K562 (cell line): Measurements from ENCODE around the gene ASIC3. TPM values are rescaled to one million over a fixed set of nuclear protein-coding genes. Genes with fewer than 3 reads are reported as not detected.

Experiments used
- BACH1 ChIP-seq: fragments of 200-800 bp; sonication (Bioruptor generic); IDR thresholded peaks from 2 replicates; pipeline ENCODE4 v1.6.1; 2016; ENCODE audit warnings: missing genetic modification characterization, missing compliant biosample characterization
- BMI1 ChIP-seq: fragments of 150-350 bp; IDR thresholded peaks from 2 replicates; pipeline ENCODE4 v1.6.1; 2014; ENCODE audit warnings: low read length
- BRD9 ChIP-seq: fragments of 450-650 bp; IDR thresholded peaks from 2 replicates; pipeline ENCODE4 v1.6.1; 2018; ENCODE audit warnings: low read depth; ENCODE audit not compliant: partially characterized antibody
- ETV6 ChIP-seq, 3 experiments: fragments of 150-350 bp in 1 of 3; sonication (generic) in 1 of 3; formaldehyde crosslinking in 1 of 3; IDR thresholded peaks; 2 replicates each; pipeline versions ENCODE4 v1.6.1 to v1.8.0; 2014 to 2022; ENCODE audit warnings: borderline replicate concordance in 2 of 3, low read depth in 2 of 3, antibody characterized with exemption in 1 of 3, low read length in 1 of 3, mild to moderate bottlenecking in 1 of 3, missing genetic modification reagents in 1 of 3
- HEY1 ChIP-seq: fragments of 250-450 bp; sonication (Bioruptor Pico); IDR thresholded peaks from 2 replicates; pipeline ENCODE4 v1.5.0; 2020; ENCODE audit warnings: mild to moderate bottlenecking, moderate library complexity, borderline replicate concordance
- IRF2 ChIP-seq: sonication (generic); formaldehyde crosslinking; IDR thresholded peaks from 2 replicates; pipeline ENCODE4 v1.8.1; 2022; ENCODE audit warnings: mild to moderate bottlenecking, missing genetic modification reagents
- NCOA2 ChIP-seq, 2 experiments: fragments of 450-650 bp; IDR thresholded peaks; 2 replicates each; pipeline ENCODE4 v1.6.1; 2018; ENCODE audit warnings: mild to moderate bottlenecking in 2 of 2, moderate library complexity in 1 of 2; ENCODE audit not compliant: partially characterized antibody in 2 of 2
- NCOA6 ChIP-seq: fragments of 450-650 bp; IDR thresholded peaks from 2 replicates; pipeline ENCODE4 v1.6.1; 2017; ENCODE audit warnings: mild to moderate bottlenecking
- POLR2H ChIP-seq: IDR thresholded peaks from 2 replicates; pipeline ENCODE4 v1.6.1; 2016; ENCODE audit warnings: missing genetic modification characterization, low read depth, mild to moderate bottlenecking, control low read depth, missing compliant biosample characterization, moderate library complexity
- SLC30A9 ChIP-seq: fragments of 250-450 bp; sonication (Bioruptor Pico); IDR thresholded peaks from 2 replicates; pipeline ENCODE4 v1.8.0; 2022; ENCODE audit warnings: mild to moderate bottlenecking, moderate library complexity
- STAG1 ChIP-seq: sonication (generic); formaldehyde crosslinking; IDR thresholded peaks from 2 replicates; pipeline ENCODE4 v1.5.0; 2020; ENCODE audit warnings: missing genetic modification reagents, borderline replicate concordance
- TEAD2 ChIP-seq: fragments of 450-650 bp; IDR thresholded peaks from 2 replicates; pipeline ENCODE4 v1.6.1; 2016; ENCODE audit warnings: missing genetic modification characterization, control low read depth, missing compliant biosample characterization
- U2AF1 ChIP-seq: fragments of 200-400 bp; formaldehyde crosslinking; optimal IDR thresholded peaks from 2 replicates; pipeline ENCODE3; 2017; ENCODE audit warnings: mild to moderate bottlenecking, low read depth, low read length, moderate library complexity
- XRCC5 ChIP-seq: fragments of 200-400 bp; formaldehyde crosslinking; IDR thresholded peaks from 2 replicates; pipeline ENCODE4 v1.6.1; 2017; ENCODE audit warnings: low read depth, mild to moderate bottlenecking, low read length
- ZFX ChIP-seq: sonication (generic); formaldehyde crosslinking; IDR thresholded peaks from 2 replicates; pipeline ENCODE4 v1.8.0; 2022; ENCODE audit warnings: mild to moderate bottlenecking, missing genetic modification reagents, moderate library complexity
- ZNF146 ChIP-seq: IDR thresholded peaks from one replicate; pipeline ENCODE4 v1.6.1; 2018; ENCODE audit warnings: missing compliant biosample characterization; ENCODE audit not compliant: unreplicated experiment
- polyA plus RNA-seq, 8 experiments: library from polyadenylated mRNA; depleted of rRNA in 4 of 8; stranded (reverse) in 5 of 8; unstranded in 3 of 8; fragments of >200 nt; fragmentation: Nextera tagmentation in 2 of 8; fragmentation: Illumina TruSeq in 1 of 8; extraction: Ambion mirVana in 2 of 8; extraction: Trizol in 1 of 8; gene quantifications; 2 replicates each; pipeline versions ENCODE4 v1.2.1 to v1.2.3, GENCODE V29; 2011 to 2014; ENCODE audit warnings: inconsistent platforms in 1 of 8, missing spikeins in 1 of 8
- total RNA-seq, 7 experiments: library from RNA; depleted of rRNA in 6 of 7; stranded (reverse); fragments of >200 nt in 6 of 7; fragmentation: Illumina TruSeq in 2 of 7; extraction: Trizol in 2 of 7; gene quantifications; 2 replicates each; pipeline versions ENCODE4 v1.2.1 to v1.2.3, GENCODE V29; 2011 to 2021; ENCODE audit warnings: low replicate concordance in 1 of 7
- TF ChIP-seq, protein P1 (sequence below): fragments of 250-450 bp; sonication (Bioruptor Pico); IDR thresholded peaks from 2 replicates; pipeline ENCODE4 v1.5.0; 2021; ENCODE audit warnings: mild to moderate bottlenecking, borderline replicate concordance
- TF ChIP-seq, protein P2 (sequence below): fragments of 450-650 bp; IDR thresholded peaks from 2 replicates; pipeline ENCODE4 v1.6.1; 2016; ENCODE audit warnings: missing biosample characterization, missing genetic modification characterization
- TF ChIP-seq, protein P3 (sequence below): fragments of 450-650 bp; formaldehyde crosslinking; IDR thresholded peaks from 2 replicates; pipeline ENCODE4 v1.4.0; 2020; ENCODE audit warnings: mild to moderate bottlenecking, moderate library complexity

ASIC3 gene
- total and polyA plus RNA-seq, 9 of the 15 experiments (the other 6 are each of a cell fraction or from before 2014, with no cell fraction given): 0.11 to 5.0 (median 0.87) TPM

DNA sequence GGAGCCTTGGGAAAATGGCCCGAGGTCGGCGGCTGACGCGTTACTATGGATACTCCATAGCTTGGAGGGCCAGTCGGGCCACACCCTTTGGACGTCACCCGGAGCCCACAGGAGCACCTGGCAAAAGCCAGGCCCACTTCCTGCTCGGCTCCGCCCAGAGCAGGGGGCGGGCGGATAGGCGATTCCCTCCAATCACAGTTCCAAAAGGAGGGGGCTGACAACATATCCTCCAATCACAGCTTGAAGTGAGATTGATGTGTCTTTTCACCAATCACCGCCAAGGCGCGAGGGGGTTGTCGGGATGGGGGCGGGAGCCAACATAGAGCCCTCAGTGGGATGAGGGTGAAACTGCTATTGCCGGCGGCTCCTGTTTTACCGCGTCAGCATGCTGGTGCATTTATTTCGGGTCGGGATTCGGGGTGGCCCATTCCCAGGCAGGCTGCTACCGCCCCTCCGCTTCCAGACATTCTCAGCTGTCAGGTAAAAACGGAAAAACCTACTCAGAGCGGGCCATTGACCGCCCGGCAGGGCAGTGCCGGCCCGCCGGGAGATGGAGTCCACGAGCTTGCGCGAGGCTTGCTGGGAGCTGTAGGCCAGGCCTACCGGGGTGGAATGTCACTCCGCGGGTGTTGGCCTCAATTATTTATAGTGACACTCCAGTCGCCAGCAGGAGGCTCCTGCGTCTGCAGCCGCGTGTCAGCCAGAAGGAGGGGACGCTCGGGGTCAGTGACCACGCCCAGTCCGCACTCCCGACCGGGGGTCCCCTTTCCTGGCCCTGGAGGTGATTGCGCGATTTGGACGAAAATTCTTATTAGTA lies 20.0 kb upstream of the ASIC3 start, which contains the start of gene ABCB8 (continued):
- TF ChIP-seq, protein P1, sequence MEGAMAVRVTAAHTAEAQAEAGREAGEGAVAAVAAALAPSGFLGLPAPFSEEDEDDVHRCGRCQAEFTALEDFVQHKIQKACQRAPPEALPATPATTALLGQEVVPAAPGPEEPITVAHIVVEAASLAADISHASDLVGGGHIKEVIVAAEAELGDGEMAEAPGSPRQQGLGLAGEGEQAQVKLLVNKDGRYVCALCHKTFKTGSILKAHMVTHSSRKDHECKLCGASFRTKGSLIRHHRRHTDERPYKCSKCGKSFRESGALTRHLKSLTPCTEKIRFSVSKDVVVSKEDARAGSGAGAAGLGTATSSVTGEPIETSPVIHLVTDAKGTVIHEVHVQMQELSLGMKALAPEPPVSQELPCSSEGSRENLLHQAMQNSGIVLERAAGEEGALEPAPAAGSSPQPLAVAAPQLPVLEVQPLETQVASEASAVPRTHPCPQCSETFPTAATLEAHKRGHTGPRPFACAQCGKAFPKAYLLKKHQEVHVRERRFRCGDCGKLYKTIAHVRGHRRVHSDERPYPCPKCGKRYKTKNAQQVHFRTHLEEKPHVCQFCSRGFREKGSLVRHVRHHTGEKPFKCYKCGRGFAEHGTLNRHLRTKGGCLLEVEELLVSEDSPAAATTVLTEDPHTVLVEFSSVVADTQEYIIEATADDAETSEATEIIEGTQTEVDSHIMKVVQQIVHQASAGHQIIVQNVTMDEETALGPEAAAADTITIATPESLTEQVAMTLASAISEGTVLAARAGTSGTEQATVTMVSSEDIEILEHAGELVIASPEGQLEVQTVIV (CRISPR knock-in tag): no peak
- TF ChIP-seq NCOA2 (IDR thresholded peaks at IDR 0.05; ENCODE audit: partially characterized antibody in 2 of 2) (no peak), ETV6 (IDR thresholded peaks at IDR 0.05; ENCODE audit: borderline replicate concordance in 1 of 2, low read depth in 2 of 2, low read length in 1 of 2) (0 out of 4 replicates have a peak, but pooled peaks of 1 of the 2 experiments have one; percentile 12), ETV6 (CRISPR knock-in tag; IDR thresholded peaks at IDR 0.05; ENCODE audit: borderline replicate concordance) (0 out of 2 replicates have a peak, but pooled peaks have one; percentile 48), ZNF146 (CRISPR knock-in tag) (no peak), U2AF1 (no peak), XRCC5 (peak; percentile 20), TEAD2 (tag) (peak; percentile 69; the same call in 1 of the 2 replicates), SLC30A9 (CRISPR knock-in tag) (no peak), NCOA6 (no peak), BACH1 (tag) (0 out of 2 replicates have a peak, but pooled peaks have one; percentile 1), BRD9 (peak; percentile 67), IRF2 (no peak), ZFX (CRISPR knock-in tag) (peak; percentile 98), HEY1 (no peak; the same call in 1 of the 2 replicates), BMI1 (peak; percentile 69; the same call in 1 of the 2 replicates), POLR2H (no peak), STAG1 (CRISPR knock-in tag) (no peak)
- TF ChIP-seq, protein P2, sequence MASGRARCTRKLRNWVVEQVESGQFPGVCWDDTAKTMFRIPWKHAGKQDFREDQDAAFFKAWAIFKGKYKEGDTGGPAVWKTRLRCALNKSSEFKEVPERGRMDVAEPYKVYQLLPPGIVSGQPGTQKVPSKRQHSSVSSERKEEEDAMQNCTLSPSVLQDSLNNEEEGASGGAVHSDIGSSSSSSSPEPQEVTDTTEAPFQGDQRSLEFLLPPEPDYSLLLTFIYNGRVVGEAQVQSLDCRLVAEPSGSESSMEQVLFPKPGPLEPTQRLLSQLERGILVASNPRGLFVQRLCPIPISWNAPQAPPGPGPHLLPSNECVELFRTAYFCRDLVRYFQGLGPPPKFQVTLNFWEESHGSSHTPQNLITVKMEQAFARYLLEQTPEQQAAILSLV (tag): no peak
- TF ChIP-seq, protein P3, sequence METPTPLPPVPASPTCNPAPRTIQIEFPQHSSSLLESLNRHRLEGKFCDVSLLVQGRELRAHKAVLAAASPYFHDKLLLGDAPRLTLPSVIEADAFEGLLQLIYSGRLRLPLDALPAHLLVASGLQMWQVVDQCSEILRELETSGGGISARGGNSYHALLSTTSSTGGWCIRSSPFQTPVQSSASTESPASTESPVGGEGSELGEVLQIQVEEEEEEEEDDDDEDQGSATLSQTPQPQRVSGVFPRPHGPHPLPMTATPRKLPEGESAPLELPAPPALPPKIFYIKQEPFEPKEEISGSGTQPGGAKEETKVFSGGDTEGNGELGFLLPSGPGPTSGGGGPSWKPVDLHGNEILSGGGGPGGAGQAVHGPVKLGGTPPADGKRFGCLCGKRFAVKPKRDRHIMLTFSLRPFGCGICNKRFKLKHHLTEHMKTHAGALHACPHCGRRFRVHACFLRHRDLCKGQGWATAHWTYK (CRISPR knock-in tag): peak; percentile 68; the same call in 1 of the 2 replicates
